GM04504 (cell line): ENCODE measurements around the gene CCDC106.

ENCODE experiments used
- DNase-seq: peaks from one replicate; pipeline ENCODE4 v3.0.0-alpha.2; 2012; ENCODE audit warnings: low read depth

CCDC106 gene

GRCh38 chr19:55614711-55615542 lies 33.1 kb upstream of the CCDC106 start:
- DNase-seq, result no peak

- no peak for DNase-seq
Measured at GRCh38 chr19:55615543-55616394, 32.2 kb upstream of the CCDC106 start.

GRCh38 chr19:55616395-55616875 lies 31.6 kb upstream of the CCDC106 start:
- DNase-seq, result no peak

- no peak for DNase-seq
Measured at GRCh38 chr19:55617426-55617825, 30.6 kb upstream of the CCDC106 start.

GRCh38 chr19:55618426-55618825 lies 29.6 kb upstream of the CCDC106 start:
- DNase-seq, result no peak

- DNase-seq, result no peak
Measured at GRCh38 chr19:55619286-55619685, 28.7 kb upstream of the CCDC106 start.

GRCh38 chr19:55620410-55621204 lies 27.4 kb upstream of the CCDC106 start:
- no peak for DNase-seq

- no peak for DNase-seq
Measured at GRCh38 chr19:55621205-55621672, 26.8 kb upstream of the CCDC106 start.

- DNase-seq, result no peak
Measured at GRCh38 chr19:55621673-55622231, 26.3 kb upstream of the CCDC106 start.

- no peak for DNase-seq
Measured at GRCh38 chr19:55622242-55622969, 25.6 kb upstream of the CCDC106 start.

- no peak for DNase-seq
Measured at GRCh38 chr19:55623130-55623529, 24.9 kb upstream of the CCDC106 start.

- DNase-seq, result no peak
Measured at GRCh38 chr19:55623561-55623960, 24.5 kb upstream of the CCDC106 start.

- peak; percentile 81 for DNase-seq
Measured at GRCh38 chr19:55624109-55625003, 23.7 kb upstream of the CCDC106 start, which contains the start of gene ZNF784. ZNF784 (minus strand) TSS chr19:55624566; CDS start chr19:55624561, 5 bp downstream.

GRCh38 chr19:55625004-55625326 lies 23.0 kb upstream of the CCDC106 start:
- no peak for DNase-seq

- DNase-seq, result no peak
Measured at GRCh38 chr19:55626350-55626749, 21.7 kb upstream of the CCDC106 start.

- peak; percentile 83 for DNase-seq
Measured at GRCh38 chr19:55632463-55632834, 15.6 kb upstream of the CCDC106 start.

GRCh38 chr19:55633861-55634260 lies 14.2 kb upstream of the CCDC106 start:
- DNase-seq, result no peak

GRCh38 chr19:55635334-55635717 lies 12.7 kb upstream of the CCDC106 start:
- DNase-seq, result no peak

GRCh38 chr19:55635856-55636440 lies 12.1 kb upstream of the CCDC106 start:
- DNase-seq, result no peak

GRCh38 chr19:55636723-55637122 lies 11.3 kb upstream of the CCDC106 start:
- DNase-seq, result no peak
